IPS DF 19.7 (cell line): ENCODE data around the gene HSBP1.

Experiments
- DNase-seq: peaks from one replicate; pipeline ENCODE4 v3.0.0-alpha.2; 2013; ENCODE audit warnings: low read depth, low spot score

HSBP1 gene

GRCh38 chr16:83803811-83804210 is 4.0 kb upstream of the HSBP1 start:
- DNase-seq = no peak

- no peak for DNase-seq
These were observed 3.4 kb upstream of the HSBP1 start for GRCh38 chr16:83804366-83804765.

GRCh38 chr16:83806036-83806435 is 1.7 kb upstream of the HSBP1 start:
- DNase-seq = no peak

GRCh38 chr16:83806731-83807130 is 1.0 kb upstream of the HSBP1 start:
- no peak for DNase-seq

GRCh38 chr16:83807327-83807709 is 460 bp upstream of the HSBP1 start:
- no peak for DNase-seq

GRCh38 chr16:83808573-83809014 is 816 bp downstream of the HSBP1 start:
- DNase-seq = no peak

- no peak for DNase-seq
These were observed 1.3 kb downstream of the HSBP1 start for GRCh38 chr16:83809092-83809491.

GRCh38 chr16:83810901-83811300 is 3.1 kb downstream of the HSBP1 start:
- no peak for DNase-seq

- no peak for DNase-seq
These were observed 6.3 kb downstream of the HSBP1 start for GRCh38 chr16:83813823-83814658.

GRCh38 chr16:83814659-83814985 is 6.8 kb downstream of the HSBP1 start:
- DNase-seq = no peak

- no peak for DNase-seq
These were observed 9.2 kb downstream of the HSBP1 start for GRCh38 chr16:83817022-83817421.

- DNase-seq = no peak
These were observed 10.5 kb downstream of the HSBP1 start for GRCh38 chr16:83818276-83818675.

GRCh38 chr16:83819361-83819760 is 11.6 kb downstream of the HSBP1 start:
- DNase-seq = no peak

- DNase-seq = no peak
These were observed 18.6 kb downstream of the HSBP1 start for GRCh38 chr16:83826146-83826913.

- DNase-seq = no peak
These were observed 22.5 kb downstream of the HSBP1 start for GRCh38 chr16:83830091-83830768.

- no peak for DNase-seq
These were observed 23.1 kb downstream of the HSBP1 start for GRCh38 chr16:83830769-83831455.

GRCh38 chr16:83831456-83831987 is 23.7 kb downstream of the HSBP1 start:
- DNase-seq = no peak

- DNase-seq = no peak
These were observed 26.1 kb downstream of the HSBP1 start for GRCh38 chr16:83833921-83834320.

GRCh38 chr16:83835586-83836566 is 28.1 kb downstream of the HSBP1 start:
- no peak for DNase-seq

GRCh38 chr16:83837566-83837965 is 29.8 kb downstream of the HSBP1 start:
- DNase-seq = no peak
